Fibroblast of skin of right quadriceps (primary cell): ENCODE results near the gene PCED1A.

ENCODE experiments used
- DNase-seq: peaks from one replicate; pipeline ENCODE4 v3.0.0-alpha.2; 2013

PCED1A gene

DNA sequence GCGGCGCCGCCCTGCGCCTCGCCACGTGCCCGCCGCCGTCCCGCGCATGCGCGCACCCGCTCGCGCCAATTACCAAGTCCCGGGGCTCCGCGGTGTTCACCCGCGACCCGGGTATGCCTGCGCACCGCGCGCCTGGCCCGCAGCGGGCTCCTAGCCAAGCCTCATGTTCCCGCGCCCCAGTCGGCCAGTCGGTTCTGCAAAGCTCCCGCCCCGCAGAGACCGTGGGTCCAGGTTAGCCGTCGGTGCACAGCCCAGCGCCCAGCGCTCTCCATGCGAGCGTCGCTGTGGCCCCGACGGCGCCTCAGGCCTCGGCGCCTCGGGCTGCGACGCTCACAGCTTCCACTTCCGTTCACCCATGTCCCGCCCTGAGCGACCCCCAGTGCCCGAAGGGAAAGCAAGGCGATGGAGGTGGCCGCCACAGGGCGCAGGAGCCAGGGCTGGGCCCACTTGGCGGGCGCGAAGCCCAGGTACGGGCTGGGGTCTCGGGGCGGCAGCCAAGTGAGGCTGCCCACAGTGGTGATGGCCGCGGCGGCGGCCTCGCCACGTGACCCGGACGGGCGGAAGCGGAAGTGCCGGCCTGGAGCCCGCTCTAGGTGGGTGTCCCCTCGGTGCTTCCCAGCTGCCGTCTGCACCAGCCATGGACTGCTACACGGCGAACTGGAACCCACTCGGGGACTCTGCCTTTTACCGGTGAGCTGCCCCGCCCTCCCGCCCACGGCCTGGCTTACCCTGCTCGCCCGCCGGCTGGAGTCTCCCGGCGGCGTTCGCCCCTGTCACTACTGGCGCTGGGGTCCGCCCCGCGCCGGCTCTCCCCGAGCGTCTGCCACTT, at the start of gene PCED1A, which contains the start of gene VPS16:
TSS of gene PCED1A (minus strand) at position 518 of the 829 bp plus-strand sequence. CDS start 743 bp downstream, outside the sequence.
TSS of gene VPS16 (plus strand) at position 608 of the 829 bp plus-strand sequence. CDS start at position 638, 30 bp downstream.
- DNase-seq: peak; percentile 87

GRCh38 chr20:2889797-2890196, 49.3 kb upstream of the PCED1A start:
- DNase-seq: no peak

- DNase-seq: no peak
Observed at GRCh38 chr20:2889209-2889608, 48.8 kb upstream of the PCED1A start.

DNA sequence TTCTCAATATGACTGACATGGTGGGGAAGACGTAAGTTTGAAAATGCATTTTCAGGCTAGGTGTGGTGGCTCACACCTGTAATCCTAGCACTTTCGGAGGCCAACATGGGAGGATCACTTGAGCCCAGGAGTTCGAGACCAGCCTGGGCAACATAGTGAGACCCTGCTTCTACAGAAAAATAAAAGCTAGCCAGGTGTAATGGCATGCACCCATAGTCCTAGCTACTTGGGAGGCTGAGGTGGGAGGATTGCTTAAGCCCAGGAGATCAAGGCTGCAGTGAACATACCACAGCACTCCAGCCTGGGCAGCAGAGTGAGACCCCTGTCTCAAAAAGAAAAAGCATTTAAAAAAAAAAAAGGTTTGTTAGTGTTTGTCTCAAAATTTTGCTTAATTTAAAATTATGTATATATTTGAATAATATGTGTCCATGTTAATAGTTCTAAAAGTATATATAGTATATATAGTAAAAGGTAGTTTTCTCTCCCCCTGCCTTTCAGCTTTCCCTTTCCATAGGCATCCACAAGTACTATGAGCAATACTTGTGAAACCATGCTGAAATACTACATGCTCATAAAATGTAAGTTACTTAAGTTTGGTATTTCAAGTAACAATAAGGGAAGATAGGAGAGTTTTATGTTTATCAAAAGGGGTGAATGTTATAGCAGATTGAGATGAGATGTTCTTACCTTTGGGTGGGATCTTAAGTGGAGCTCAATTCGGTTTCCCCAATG, 47.9 kb upstream of the PCED1A start:
- DNase-seq: no peak

- DNase-seq: no peak
Observed at GRCh38 chr20:2887715-2888114, 47.3 kb upstream of the PCED1A start.

- DNase-seq: no peak
Observed at GRCh38 chr20:2883726-2884637, 43.5 kb upstream of the PCED1A start.

DNA sequence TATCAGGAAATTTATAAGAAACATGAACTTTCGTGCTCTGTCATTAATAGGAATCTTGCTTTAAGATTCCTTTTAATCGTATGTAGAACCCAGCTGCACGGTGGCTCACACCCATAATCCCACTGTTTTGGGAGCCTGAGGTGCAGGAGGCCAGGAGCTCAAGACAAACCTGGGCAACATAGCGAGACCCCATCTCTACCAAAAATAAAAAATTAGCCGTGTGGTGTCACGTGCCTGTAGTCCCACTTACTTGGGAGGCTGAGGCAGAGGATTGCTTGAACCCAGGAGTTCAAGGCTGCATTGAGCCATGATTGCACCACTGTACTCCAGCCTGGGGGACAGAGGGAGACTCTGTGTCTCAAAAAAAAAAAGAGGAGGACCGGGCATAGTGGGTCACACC, 40.2 kb upstream of the PCED1A start:
- DNase-seq: no peak

GRCh38 chr20:2879146-2879545, 38.7 kb upstream of the PCED1A start:
- DNase-seq: peak; percentile 84

DNA sequence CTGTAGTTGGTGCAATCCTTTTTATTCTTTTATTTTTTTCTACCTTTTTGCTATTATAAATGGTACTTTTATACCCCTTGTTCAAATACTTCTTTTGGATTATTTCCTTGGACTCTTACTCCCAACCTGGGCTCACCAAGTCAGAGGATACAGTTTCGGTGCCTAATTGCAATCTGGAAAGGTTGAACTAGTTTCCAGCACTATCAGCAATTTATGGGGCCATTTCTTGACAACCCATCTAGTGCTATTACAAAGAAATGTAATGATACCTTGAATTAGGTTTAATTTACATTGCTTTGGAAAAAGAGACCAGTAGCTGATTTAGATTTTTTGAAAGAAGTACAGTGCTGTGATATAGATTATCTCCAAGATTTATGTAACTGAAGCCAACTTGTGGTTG, 38.1 kb upstream of the PCED1A start:
- DNase-seq: no peak

DNA sequence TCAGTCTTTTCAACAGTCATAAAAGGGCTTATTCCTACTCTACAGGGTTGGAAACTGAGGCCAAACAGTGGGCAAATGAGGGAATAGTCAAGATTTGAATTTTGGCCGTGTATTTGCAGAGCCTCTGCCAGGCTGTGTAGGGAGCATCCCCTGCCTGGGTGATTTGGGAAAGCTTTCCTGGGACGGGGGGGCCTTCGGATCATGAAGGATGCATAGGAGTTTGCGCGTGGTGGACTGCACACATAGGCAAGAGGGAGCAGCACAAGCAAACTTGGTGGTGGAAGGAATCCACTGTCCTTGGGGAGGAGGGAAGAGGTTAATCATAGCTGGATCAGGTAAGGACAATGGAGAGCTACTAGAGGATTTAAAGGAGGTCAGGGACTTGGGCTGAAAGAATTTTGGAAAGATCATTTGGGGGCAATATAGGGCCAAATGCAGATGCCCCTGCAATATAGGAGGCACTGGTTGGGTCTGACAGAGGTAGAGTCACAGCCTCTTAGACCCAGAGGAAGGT, 35.3 kb upstream of the PCED1A start:
- no peak for DNase-seq

GRCh38 chr20:2874456-2874855, 34.0 kb upstream of the PCED1A start:
- DNase-seq: no peak

DNA sequence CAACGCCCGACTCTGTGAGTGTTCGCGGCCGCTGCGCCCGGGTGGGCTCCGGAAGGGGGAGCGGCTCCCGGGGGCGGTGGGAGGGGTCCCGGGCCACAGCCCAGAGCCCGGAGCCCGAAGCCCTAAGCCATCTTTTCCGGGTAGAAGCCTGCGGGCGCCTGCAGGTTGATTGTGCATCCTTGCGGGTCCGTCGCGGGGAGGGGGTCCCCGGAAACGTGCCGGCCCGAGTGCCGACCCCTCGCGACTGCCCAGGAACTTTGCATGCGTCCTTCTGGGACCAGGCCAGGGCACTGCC, 33.2 kb upstream of the PCED1A start:
- DNase-seq: peak; percentile 43

DNA sequence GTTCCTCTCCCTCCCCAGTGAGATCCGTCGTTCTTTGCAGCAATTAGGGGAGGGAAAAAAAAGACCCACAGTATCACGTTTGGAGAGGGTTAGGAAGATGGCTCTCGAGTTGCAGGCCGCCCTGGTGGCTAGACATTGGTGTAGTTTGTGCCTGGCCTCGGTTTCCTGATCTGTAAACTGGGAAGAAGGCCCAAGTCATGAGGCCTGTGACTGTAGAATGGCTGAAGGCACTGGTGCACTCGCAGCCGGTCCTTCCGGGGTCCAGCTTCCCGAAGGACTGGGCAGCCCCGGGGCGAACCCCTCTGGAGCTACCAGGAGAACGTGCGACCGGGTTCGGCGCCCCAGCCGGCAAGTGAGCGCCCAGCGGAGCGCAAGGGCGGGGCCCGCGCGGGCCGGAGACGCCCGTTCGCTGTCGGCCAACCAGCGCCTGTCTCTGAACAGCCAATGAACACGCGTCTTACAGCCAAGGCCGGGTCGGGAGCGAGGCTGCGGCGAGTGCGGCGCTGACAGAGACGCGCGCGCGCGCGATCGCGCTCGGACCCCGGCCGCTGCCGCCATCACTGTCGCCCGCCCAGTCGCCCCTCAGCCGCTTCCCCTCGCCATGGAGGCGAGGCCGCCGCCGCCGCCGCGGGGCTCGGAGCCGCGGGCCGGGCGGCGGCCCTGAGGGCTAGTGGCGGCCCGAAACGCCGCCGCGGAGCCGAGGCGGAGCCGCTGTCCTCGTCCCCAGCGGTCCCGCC, 32.7 kb upstream of the PCED1A start, which contains the start of gene PTPRA:
TSS of gene PTPRA (plus strand) at position 472 of the 737 bp plus-strand sequence. CDS start 90,797 bp downstream, outside the sequence.
- DNase-seq: peak; percentile 90

DNA sequence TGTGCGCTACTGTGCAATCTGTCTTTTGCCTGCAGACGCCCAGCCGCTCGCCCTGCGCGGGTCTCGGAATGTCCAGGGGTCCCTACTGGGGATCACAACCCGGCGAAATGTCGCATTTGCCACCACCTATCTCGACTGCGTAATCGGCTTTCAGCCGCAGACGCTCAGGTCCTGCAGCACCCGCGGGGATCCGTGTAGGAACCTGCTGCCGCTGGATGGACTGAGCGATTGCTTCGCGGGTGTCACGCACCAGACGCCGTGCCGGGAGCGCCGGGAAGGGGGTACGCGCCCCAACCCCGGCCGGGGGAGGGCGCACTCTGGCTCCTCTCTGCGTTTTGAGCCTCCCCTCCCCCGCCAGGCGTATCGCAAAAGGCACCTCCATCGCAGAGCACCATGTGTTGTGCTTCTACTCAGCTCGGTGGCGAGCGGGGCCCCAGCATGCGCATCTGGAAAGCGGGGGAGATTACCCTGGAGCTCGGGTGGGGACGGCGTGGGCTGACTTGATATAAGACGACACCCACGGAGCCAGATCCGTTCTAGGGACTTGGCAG, 32.1 kb upstream of the PCED1A start:
- peak; percentile 51 for DNase-seq

- no peak for DNase-seq
Observed at GRCh38 chr20:2871661-2872458, 31.4 kb upstream of the PCED1A start.

DNA sequence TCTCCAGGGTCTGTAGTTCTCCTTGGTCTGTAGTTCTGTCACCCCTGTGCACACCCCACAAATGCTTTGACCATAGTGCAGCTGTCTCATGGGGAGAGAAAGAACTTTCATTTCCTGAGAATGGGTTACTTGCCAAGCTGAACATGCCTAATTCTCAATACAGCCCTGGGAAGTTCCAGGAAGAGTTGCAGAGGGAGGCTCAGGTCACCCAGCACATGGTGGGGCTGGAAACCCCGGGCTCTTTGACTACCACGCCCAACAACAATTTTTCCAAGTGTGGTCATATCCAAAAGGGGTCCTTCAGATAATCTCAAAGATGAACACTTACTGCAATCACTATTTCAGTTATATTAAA, 30.6 kb upstream of the PCED1A start:
- peak; percentile 16 for DNase-seq

- no peak for DNase-seq
Observed at GRCh38 chr20:2869381-2869780, 28.9 kb upstream of the PCED1A start.

- DNase-seq: no peak
Observed at GRCh38 chr20:2867081-2867864, 26.8 kb upstream of the PCED1A start.

DNA sequence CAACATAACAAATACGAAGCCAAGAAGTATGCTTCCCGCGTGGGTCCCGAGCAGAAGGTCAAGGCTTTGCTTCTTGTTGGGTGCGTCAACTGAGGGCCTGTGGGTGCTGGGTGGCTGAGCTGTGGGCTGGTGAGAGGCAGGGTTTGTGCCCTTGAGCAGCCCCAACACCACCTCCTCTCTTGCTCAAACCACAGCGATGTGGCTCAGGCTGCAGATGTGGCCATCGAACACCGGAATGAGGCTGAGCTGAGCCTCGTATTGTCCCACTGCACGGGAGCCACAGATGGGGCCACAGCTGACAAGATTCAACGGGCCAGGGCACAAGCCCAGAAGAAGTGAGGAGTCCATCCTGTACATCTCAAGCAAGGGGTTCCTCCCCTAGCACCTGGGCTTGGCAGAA, 25.8 kb upstream of the PCED1A start:
- no peak for DNase-seq

GRCh38 chr20:2865630-2866029, 25.2 kb upstream of the PCED1A start:
- DNase-seq: no peak
